AG10803 (cell line): ENCODE results near the gene TBC1D22A.
"Not testable (repeated sequence)": the region's sequence is repeated elsewhere in the genome, so short reads cannot be mapped to it uniquely, and the experiment has no call there.

Source experiments
- DNase-seq: peaks from one replicate; pipeline ENCODE4 v3.0.0; 2010; ENCODE audit warnings: low read depth
- H3K4me3 ChIP-seq: 2 replicates; pipeline ENCODE4 v1.5.1; 2011; ENCODE audit warnings: mild to moderate bottlenecking, low read length, control low read depth
- TF ChIP-seq, protein P1 (sequence below): conservative IDR thresholded peaks from 2 replicates; pipeline ENCODE4 v1.5.1; 2011; ENCODE audit warnings: mild to moderate bottlenecking, low read length, control low read depth, inconsistent platforms

The TBC1D22A gene

DNA sequence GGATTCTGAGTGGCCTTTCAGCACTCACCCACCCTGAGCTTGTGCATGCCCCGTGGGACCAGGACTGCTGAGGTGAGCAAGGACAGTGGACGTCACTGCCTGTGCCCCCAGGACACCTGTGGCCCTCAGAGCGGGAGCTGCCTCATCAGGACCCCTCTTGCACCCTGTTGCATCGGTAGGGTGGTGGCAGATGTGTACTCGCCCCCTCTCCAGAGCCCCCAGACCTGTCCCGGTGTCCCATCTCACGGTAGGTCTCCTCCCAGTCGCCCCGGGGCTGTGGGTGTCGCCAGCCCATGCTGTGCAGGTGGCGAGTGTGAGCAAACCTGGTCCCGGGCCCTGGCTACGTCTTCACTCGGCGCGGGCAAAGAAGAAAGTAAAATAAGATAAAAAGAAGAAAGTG is 374.2 kb downstream of the TBC1D22A start:
- no peak overlapping the region for H3K4me3 ChIP-seq
- no peak for DNase-seq
- TF ChIP-seq, protein P1, sequence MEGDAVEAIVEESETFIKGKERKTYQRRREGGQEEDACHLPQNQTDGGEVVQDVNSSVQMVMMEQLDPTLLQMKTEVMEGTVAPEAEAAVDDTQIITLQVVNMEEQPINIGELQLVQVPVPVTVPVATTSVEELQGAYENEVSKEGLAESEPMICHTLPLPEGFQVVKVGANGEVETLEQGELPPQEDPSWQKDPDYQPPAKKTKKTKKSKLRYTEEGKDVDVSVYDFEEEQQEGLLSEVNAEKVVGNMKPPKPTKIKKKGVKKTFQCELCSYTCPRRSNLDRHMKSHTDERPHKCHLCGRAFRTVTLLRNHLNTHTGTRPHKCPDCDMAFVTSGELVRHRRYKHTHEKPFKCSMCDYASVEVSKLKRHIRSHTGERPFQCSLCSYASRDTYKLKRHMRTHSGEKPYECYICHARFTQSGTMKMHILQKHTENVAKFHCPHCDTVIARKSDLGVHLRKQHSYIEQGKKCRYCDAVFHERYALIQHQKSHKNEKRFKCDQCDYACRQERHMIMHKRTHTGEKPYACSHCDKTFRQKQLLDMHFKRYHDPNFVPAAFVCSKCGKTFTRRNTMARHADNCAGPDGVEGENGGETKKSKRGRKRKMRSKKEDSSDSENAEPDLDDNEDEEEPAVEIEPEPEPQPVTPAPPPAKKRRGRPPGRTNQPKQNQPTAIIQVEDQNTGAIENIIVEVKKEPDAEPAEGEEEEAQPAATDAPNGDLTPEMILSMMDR = no peak

DNA sequence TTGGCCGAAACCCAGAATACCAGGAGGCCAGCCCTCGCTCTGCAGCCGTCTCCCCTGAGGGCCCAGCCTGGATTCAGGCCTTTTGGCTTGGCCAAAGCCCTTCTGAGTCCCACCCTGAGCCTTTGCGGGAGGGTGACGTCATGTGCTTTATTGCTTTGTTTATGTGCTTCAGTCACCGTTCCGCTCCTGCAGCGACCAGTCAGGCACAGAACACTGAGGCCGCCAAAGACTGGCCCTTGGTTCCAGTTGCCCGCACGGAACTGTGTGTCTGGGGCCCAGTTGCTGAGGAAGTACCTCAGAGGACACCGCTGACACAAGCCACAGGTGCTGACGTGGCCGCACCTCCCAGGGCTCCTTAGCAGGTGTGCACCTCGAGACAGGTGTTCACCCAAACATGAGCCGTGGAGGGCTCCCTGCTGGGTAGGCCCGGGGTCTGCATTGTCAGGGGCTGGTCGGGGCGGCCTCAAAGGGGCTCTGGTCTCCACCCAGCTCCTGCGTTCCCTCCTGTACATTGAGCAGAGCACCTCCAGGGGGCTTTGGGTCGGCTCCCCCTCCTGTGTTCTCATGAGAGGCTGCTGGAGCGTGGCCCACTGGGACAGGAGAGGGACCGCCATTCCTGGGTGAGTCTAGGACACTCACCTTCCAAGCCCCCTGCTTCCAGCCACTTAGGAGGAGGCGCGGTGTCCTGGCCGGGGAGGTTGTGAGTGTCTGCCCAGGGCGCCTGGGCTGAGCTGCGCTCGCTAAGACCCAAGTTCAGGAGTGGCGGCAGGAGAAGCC is 376.8 kb downstream of the TBC1D22A start:
- no peak for DNase-seq
- TF ChIP-seq, protein P1 = no peak
- no peak overlapping the region for H3K4me3 ChIP-seq

DNA sequence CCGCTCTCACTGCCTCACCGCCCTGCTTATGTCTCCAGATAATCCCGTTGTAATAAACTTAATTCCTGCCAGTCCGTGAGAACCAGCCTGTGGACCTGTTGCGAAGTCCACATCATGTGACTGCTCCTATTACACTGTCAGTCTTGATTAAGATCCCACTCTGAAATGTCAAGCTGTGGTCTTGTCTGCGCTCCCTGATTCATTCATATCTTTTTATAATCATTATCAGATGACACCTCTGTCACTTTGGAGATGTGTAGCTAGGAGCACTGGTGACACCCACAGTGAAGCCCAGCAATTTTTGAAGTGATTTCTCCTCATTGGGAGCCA is 377.3 kb downstream of the TBC1D22A start:
- TF ChIP-seq, protein P1 = no peak
- DNase-seq = no peak
- H3K4me3 ChIP-seq = no peak overlapping the region

DNA sequence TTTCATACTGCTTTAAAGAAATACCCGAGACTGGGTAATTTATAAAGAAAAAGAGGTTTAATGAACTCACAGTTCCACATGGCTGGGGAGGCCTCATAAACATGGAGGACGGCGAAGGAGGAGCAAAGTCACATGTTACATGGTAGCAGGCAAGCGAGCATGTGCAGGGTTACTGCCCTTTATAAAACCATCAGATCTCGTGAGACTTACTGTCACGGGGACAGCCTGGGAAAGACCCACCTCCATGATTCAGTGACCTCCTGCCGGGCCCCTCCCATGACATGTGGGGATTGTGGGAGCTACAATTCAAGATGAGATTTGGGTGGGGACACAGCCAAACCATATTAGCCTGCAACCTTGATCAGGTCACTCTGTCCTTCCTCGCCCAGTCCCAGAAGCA is 378.5 kb downstream of the TBC1D22A start:
- not testable (repeated sequence) for H3K4me3 ChIP-seq, DNase-seq

DNA sequence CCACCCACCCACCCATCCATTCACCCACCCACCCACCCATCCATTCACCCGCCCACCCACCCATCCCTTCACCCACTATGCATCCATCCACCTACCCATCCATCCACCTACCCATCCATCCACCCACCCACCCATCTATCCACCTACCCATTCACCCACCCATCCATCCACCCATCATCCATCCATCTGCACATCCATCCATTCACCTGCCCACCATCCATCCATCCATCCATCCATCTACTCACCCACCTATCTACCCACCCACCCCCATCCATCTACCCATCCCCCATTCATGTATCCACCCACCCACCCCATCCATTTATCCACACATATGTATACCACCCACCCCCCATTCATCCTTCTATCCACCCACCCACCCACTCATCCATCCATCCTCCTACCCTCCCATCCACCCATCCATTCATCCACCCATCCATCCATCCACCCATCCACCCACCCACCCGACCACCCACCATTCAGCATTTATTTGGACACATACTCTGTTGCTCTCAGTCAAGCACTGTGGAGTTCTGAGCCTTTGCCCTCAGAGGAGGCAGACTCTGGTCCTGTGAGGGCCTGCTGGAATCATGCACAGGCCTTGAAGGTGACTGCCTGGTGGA is 380.1 kb downstream of the TBC1D22A start:
- no peak for DNase-seq
- TF ChIP-seq, protein P1 = no peak
- H3K4me3 ChIP-seq = no peak overlapping the region

DNA sequence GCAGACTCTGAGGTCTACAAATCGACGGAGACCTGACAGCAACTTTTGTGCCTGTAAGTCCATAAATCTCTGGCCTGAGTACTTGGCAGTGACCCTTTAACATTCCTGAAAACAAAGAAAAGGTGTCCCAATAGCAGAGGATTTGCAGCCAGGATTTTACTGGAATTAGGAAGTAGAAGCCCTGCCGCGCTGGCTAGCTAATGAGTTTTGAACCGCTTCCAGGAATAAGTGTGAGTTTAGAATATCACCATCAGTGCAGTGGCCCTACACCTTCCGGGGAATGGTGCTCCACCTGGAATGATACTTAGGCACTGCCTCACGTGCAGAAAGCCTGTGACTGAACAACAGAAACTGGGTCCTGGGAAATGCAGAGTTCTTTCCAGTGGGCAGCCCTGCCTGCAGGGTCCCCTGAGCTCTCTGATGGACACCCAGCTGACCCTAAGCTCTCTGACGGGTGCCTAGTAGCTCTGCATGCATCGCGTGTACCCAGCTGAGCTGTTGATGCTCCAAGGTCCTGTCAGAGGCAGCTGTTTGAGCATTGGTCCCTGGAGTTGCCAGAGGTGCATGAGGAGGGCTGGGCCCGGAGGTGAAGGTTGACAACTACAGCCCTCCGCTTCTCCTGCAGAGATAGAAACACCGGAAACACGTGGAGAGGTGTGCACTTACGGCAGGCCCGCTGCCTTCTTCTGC is 380.9 kb downstream of the TBC1D22A start:
- no peak overlapping the region for H3K4me3 ChIP-seq
- TF ChIP-seq, protein P1 = no peak
- no peak for DNase-seq

DNA sequence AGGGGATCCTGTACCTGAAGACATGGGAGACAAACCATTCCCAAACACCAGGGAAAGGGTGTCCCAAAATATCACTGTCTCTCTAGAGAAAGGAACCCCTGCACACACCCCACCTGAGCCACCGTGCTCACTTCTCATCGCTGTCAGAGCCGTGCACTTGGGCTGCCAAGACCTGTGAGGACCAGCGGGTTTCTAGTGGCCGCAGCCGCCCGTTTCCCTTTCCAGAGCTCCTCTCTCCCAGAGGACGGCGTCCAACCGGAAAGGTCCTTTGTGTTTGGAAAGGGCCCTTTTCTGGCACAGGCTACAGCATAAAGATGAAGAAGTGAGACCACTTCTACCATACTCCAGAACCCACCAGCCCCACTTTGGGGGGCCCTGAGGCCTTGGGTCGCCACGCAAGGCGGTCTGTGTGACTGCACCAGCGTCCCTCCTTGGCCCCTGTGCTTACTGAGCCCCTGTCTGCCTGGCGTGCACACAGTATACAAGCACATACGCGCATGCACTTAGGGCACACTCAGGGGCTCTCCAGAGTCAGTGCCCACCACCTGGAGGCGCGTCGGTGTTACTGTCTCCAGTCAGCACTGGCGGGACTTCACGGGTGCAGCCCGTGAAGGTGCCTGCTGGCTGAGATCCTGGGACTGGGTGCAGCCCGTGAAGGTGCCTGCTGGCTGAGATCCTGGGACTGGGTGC is 381.8 kb downstream of the TBC1D22A start:
- no peak overlapping the region for H3K4me3 ChIP-seq
- TF ChIP-seq, protein P1 = no peak
- DNase-seq = no peak
